Spinal cord (tissue), 10 donors: Measurements from ENCODE around the gene SHCBP1. TPM values are rescaled to one million over a fixed set of nuclear protein-coding genes. Genes with fewer than 3 reads are reported as not detected.

Experiments
- DNase-seq, 6 donors: peaks; one replicate each; pipeline versions ENCODE4 v3.0.0 to v3.0.0-alpha.2; 2013 to 2015; ENCODE audit warnings: low spot score in 6 of 6, low read depth in 4 of 6
- H3K27ac ChIP-seq: one replicate; pipeline ENCODE4 v1.5.1; 2013; ENCODE audit warnings: low read depth, low read length, control low read depth
- H3K27me3 ChIP-seq: one replicate; pipeline ENCODE4 v1.6.1; 2013; ENCODE audit warnings: low read length; ENCODE audit not compliant: control insufficient read depth, insufficient read depth
- H3K36me3 ChIP-seq: one replicate; pipeline ENCODE4 v1.6.1; 2013; ENCODE audit warnings: low read length; ENCODE audit not compliant: control insufficient read depth, insufficient read depth
- H3K4me1 ChIP-seq: one replicate; pipeline ENCODE4 v1.6.1; 2013; ENCODE audit warnings: low read length; ENCODE audit not compliant: control insufficient read depth, insufficient read depth
- H3K4me3 ChIP-seq: one replicate; pipeline ENCODE4 v1.5.1; 2013; ENCODE audit warnings: low read depth, low read length, control low read depth
- H3K9me3 ChIP-seq: one replicate; pipeline ENCODE4 v1.6.1; 2013; ENCODE audit warnings: low read length; ENCODE audit not compliant: control insufficient read depth, insufficient read depth
- WGBS: methylation state at CpG from one replicate; pipeline ENCODE4 v1.1.5; 2013; ENCODE audit warnings: missing lambda C conversion rate; ENCODE audit not compliant: insufficient coverage; 5-methylcytosine and 5-hydroxymethylcytosine counted together
- polyA plus RNA-seq, 2 donors: library from polyadenylated mRNA; unstranded; fragments of 120-200 nt; gene quantifications; one replicate each; pipeline ENCODE4 v1.2.1, GENCODE V29; 2013; ENCODE audit not compliant: insufficient read length in 2 of 2
- small RNA-seq: library from RNA; depleted of rRNA; stranded (forward); fragments of <200 nt; gene quantifications from one replicate; pipeline ENCODE3, GENCODE V24; 2014; ENCODE audit warnings: low replicate concordance
- total RNA-seq, 2 donors: library from RNA; depleted of rRNA in 1 of 2; stranded (reverse); fragments of 120-200 nt in 1 of 2; fragments of >200 nt in 1 of 2; gene quantifications; one replicate each; pipeline versions ENCODE4 v1.2.3 to v1.2.4, GENCODE V29; 2013 to 2014
- donor health status: healthy.

The SHCBP1 gene
- total and polyA plus RNA-seq, 4 donors = 5.0 to 8.6 (median 5.9) TPM

GRCh38 chr16:46549477-46549876, 71.7 kb downstream of the SHCBP1 start:
- Histone ChIP-seq H3K27ac (no peak overlapping the region), H3K36me3 (no peaks in the 10 kb centered on the region), H3K27me3 (no peaks in the 10 kb centered on the region), H3K4me3 (no peak overlapping the region), H3K9me3 (no peaks in the 10 kb centered on the region), H3K4me1 (no peaks in the 10 kb centered on the region)
- no peak for DNase-seq
- 56% methylated on average over 2 of the region's 3 CpGs for WGBS

Small RNA genes within 50 kb of the gene (small RNA-seq; reads per million reads assigned to genes)
- not detected for gene RNU6-845P

Other genes starting within 250 kb of the SHCBP1 start
- 100 to 1,000 TPM; 111 to 170 TPM for gene VPS35, start 67.8 kb upstream of the SHCBP1 start, total RNA-seq
- 100 to 1,000 TPM in 1 of 2 donors, 10 to 100 TPM in 1; 97.4 to 128 TPM for gene VPS35, start 67.8 kb upstream of the SHCBP1 start, polyA plus RNA-seq
- 10 to 100 TPM in 1 of 2 donors, 1 to 10 TPM in 1; 8.6 to 10.5 TPM for gene ORC6, start 68.3 kb upstream of the SHCBP1 start, total RNA-seq
- gene ORC6, start 68.3 kb upstream of the SHCBP1 start, polyA plus RNA-seq = 10 to 100 TPM; 16.0 to 19.2 TPM
- gene MYLK3, start 127.0 kb upstream of the SHCBP1 start, total RNA-seq = 1 to 10 TPM; 4.0 to 6.3 TPM
- 1 to 10 TPM; 6.8 to 7.3 TPM for gene MYLK3, start 127.0 kb upstream of the SHCBP1 start, polyA plus RNA-seq
- 10 to 100 TPM; 15.1 to 18.7 TPM for gene C16orf87, start 209.8 kb upstream of the SHCBP1 start, total RNA-seq
- 10 to 100 TPM; 20.7 to 27.5 TPM for gene C16orf87, start 209.8 kb upstream of the SHCBP1 start, polyA plus RNA-seq